ENCODE results near the gene SIK3. TPM values are rescaled to one million over a fixed set of nuclear protein-coding genes. Genes with fewer than 3 reads are reported as not detected.

Gene SIK3
- polyA plus RNA-seq, 1 of the 3 experiments (the other 2 are of a cell fraction) = 5.1 TPM

DNA sequence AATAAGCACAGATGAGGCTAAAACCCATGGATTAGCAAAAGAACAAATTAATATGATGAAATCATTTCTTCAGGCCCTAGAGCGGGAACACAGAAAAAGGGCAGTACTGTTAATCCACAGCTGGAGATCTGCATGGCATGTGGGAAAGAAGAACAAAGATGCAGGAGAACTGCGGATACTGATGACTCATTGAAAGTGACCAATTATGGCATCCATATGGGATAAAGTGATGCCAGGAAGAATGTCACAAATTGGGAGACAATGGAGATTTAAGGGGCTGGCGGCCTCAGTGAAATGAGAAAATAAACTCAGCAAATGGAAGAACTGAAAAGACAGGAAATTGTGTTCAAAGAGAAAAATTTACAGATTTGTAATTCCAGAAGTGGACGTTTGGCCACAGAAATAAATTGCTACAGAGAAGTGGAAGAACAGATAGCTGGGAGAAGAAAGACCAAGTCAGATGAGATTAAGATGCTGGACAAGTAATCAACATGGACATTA is 39.4 kb downstream of the SIK3 start (continued):
- TF ChIP-seq, protein P1, sequence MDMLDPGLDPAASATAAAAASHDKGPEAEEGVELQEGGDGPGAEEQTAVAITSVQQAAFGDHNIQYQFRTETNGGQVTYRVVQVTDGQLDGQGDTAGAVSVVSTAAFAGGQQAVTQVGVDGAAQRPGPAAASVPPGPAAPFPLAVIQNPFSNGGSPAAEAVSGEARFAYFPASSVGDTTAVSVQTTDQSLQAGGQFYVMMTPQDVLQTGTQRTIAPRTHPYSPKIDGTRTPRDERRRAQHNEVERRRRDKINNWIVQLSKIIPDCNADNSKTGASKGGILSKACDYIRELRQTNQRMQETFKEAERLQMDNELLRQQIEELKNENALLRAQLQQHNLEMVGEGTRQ (IDR thresholded peaks at IDR 0.05; ENCODE audit: borderline replicate concordance, low read depth, low read length) = no peak
- TF ChIP-seq TCF12 (IDR thresholded peaks at IDR 0.05) (peak; percentile 84), RXRA (IDR thresholded peaks at IDR 0.05; ENCODE audit: borderline replicate concordance, low read depth) (no peak), ZBTB33 (IDR thresholded peaks at IDR 0.05; ENCODE audit: borderline replicate concordance, low read depth) (no peak), RCOR1 (IDR thresholded peaks at IDR 0.05; ENCODE audit: low read length) (no peak), EP300 (IDR thresholded peaks at IDR 0.05; ENCODE audit: borderline replicate concordance in 1 of 2, low read depth in 1 of 2, low read length in 1 of 2) (peak in 1 of 2 experiments; percentile 18; a peak in 1 of 4 replicates), EZH2phosphoT487 (IDR thresholded peaks at IDR 0.05; ENCODE audit: borderline replicate concordance, low read depth) (no peak), NRF1 (IDR thresholded peaks at IDR 0.05; ENCODE audit: low read depth, low read length) (no peak), POLR2AphosphoS5 (IDR thresholded peaks at IDR 0.05; ENCODE audit: low read depth, low read length) (no peak), FOXJ3 (CRISPR knock-in tag; IDR thresholded peaks at IDR 0.05) (no peak)
- TF ChIP-seq, protein P2, sequence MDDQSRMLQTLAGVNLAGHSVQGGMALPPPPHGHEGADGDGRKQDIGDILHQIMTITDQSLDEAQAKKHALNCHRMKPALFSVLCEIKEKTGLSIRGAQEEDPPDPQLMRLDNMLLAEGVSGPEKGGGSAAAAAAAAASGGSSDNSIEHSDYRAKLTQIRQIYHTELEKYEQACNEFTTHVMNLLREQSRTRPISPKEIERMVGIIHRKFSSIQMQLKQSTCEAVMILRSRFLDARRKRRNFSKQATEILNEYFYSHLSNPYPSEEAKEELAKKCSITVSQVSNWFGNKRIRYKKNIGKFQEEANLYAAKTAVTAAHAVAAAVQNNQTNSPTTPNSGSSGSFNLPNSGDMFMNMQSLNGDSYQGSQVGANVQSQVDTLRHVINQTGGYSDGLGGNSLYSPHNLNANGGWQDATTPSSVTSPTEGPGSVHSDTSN (IDR thresholded peaks at IDR 0.05) = peak; percentile 66

DNA sequence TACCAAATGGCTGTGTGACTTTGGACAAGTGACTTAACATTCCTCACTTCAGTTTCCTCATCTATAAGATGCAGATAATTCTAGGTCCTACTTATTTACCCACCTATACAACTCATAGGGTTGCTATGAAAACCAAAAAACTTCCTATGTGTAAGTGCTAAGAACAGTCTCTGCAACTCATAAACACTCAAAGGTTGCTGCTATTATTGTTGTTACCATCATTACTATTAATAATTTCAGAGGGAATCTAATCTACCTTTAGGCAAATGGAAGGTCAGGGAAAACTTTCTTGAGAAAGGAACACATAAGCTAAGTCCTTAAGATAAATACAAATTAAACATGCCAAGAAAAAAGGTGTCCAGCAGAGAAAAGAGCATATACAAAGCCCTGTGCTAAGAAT is 40.5 kb downstream of the SIK3 start:
- DNase-seq = no peak
- Histone ChIP-seq H3K4me3 (ENCODE audit: low read depth in 2 of 2, low read length in 1 of 2) (no peak overlapping the region), H3K4me1 (ENCODE audit: control insufficient read depth in 1 of 2, insufficient read depth in 2 of 2, low read depth in 1 of 2, low read length in 1 of 2) (peaks cover 6 to 24% of the 10 kb centered on the region in 2 experiments; a peak in 2 of 4 replicates), H3K27me3 (ENCODE audit: insufficient read depth) (no peaks in the 10 kb centered on the region), H3K9ac (no peak overlapping the region), H4K20me1 (ENCODE audit: insufficient read depth) (peaks cover 4% of the 10 kb centered on the region; the same call in 1 of the 2 replicates), H3F3A (replicated peaks; ENCODE audit: insufficient read depth) (peaks cover 11% of the 10 kb centered on the region), H3K4me2 (no peak overlapping the region), H3K9me3 (no peaks in the 10 kb centered on the region), H2AFZ (ENCODE audit: low read depth) (no peak overlapping the region), H3K27ac (ENCODE audit: low read depth in 2 of 2, low read length in 1 of 2) (peak overlapping the region in 1 of 2 experiments; percentile 77; a peak in 1 of 4 replicates), H3K36me3 (replicated peaks in 1 of 2; ENCODE audit: control insufficient read depth in 1 of 2, insufficient read depth in 2 of 2, low read length in 1 of 2) (no peaks in the 10 kb centered on the region), H3K9me2 (no peaks in the 10 kb centered on the region), H3K79me2 (ENCODE audit: insufficient read depth) (peaks cover 26% of the 10 kb centered on the region)
- ChIA-PET POLR2A (no interaction called here), CTCF (no interaction called here)
- TF ChIP-seq NRF1 (IDR thresholded peaks at IDR 0.05; ENCODE audit: low read depth, low read length) (no peak), GATA2 (CRISPR knock-in tag; IDR thresholded peaks at IDR 0.05) (no peak), SMC3 (IDR thresholded peaks at IDR 0.05; ENCODE audit: low read depth, low read length) (no peak), MAX (IDR thresholded peaks at IDR 0.05; ENCODE audit: low read depth) (no peak), FOXJ3 (CRISPR knock-in tag; IDR thresholded peaks at IDR 0.05) (no peak), JUND (IDR thresholded peaks at IDR 0.05) (no peak), FOXM1 (IDR thresholded peaks at IDR 0.05; ENCODE audit: low read depth) (no peak), RCOR1 (IDR thresholded peaks at IDR 0.05; ENCODE audit: low read length) (no peak), YY1 (IDR thresholded peaks at IDR 0.05; ENCODE audit: low read depth) (no peak), FOSL2 (IDR thresholded peaks at IDR 0.05; ENCODE audit: borderline replicate concordance, low read depth) (no peak), RFX5 (IDR thresholded peaks at IDR 0.05; ENCODE audit: low read length) (no peak), RAD21 (IDR thresholded peaks at IDR 0.05; ENCODE audit: low read length) (no peak), TCF12 (IDR thresholded peaks at IDR 0.05) (no peak), IRF3 (IDR thresholded peaks at IDR 0.05; ENCODE audit: low read depth, low read length) (no peak), TEAD4 (IDR thresholded peaks at IDR 0.05; ENCODE audit: borderline replicate concordance, insufficient read depth) (no peak), ZBTB33 (IDR thresholded peaks at IDR 0.05; ENCODE audit: borderline replicate concordance, low read depth) (no peak)
- TF ChIP-seq, protein P1 (IDR thresholded peaks at IDR 0.05; ENCODE audit: borderline replicate concordance, low read depth, low read length) = no peak
